Activated T-cell treated with anti-CD3 and anti-CD28 coated beads for 24 hours (primary cell): ENCODE data around the gene PDPN.

Source experiments
- DNase-seq: peaks from one replicate; pipeline ENCODE4 v3.0.0-alpha.2; 2020; ENCODE audit warnings: low read depth

PDPN gene

GRCh38 chr1:13617773-13618172 lies 34.1 kb downstream of the PDPN start:
- DNase-seq = no peak

GRCh38 chr1:13618483-13618882 lies 34.9 kb downstream of the PDPN start:
- no peak for DNase-seq

GRCh38 chr1:13619909-13620308 lies 36.3 kb downstream of the PDPN start:
- DNase-seq = no peak

- no peak for DNase-seq
Measured at GRCh38 chr1:13620825-13621224, 37.2 kb downstream of the PDPN start.

- no peak for DNase-seq
Measured at GRCh38 chr1:13622446-13622845, 38.8 kb downstream of the PDPN start.

- DNase-seq = no peak
Measured at GRCh38 chr1:13623021-13623637, 39.5 kb downstream of the PDPN start.

- no peak for DNase-seq
Measured at GRCh38 chr1:13624526-13624925, 40.9 kb downstream of the PDPN start.

- DNase-seq = no peak
Measured at GRCh38 chr1:13627127-13627526, 43.5 kb downstream of the PDPN start.

GRCh38 chr1:13628218-13628617 lies 44.6 kb downstream of the PDPN start:
- DNase-seq = no peak

- no peak for DNase-seq
Measured at GRCh38 chr1:13628711-13629110, 45.1 kb downstream of the PDPN start.

GRCh38 chr1:13642306-13643004 lies 58.8 kb downstream of the PDPN start:
- DNase-seq = no peak

GRCh38 chr1:13643017-13643416 lies 59.4 kb downstream of the PDPN start:
- DNase-seq = no peak

GRCh38 chr1:13646521-13646920 lies 62.9 kb downstream of the PDPN start:
- no peak for DNase-seq

- no peak for DNase-seq
Measured at GRCh38 chr1:13651279-13651678, 67.6 kb downstream of the PDPN start.

- no peak for DNase-seq
Measured at GRCh38 chr1:13652238-13652637, 68.6 kb downstream of the PDPN start.

GRCh38 chr1:13661539-13661938 lies 77.9 kb downstream of the PDPN start:
- DNase-seq = no peak

- no peak for DNase-seq
Measured at GRCh38 chr1:13662493-13662892, 78.9 kb downstream of the PDPN start.

- DNase-seq = no peak
Measured at GRCh38 chr1:13663969-13664368, 80.3 kb downstream of the PDPN start.

GRCh38 chr1:13664451-13664850 lies 80.8 kb downstream of the PDPN start:
- DNase-seq = no peak

GRCh38 chr1:13666317-13666716 lies 82.7 kb downstream of the PDPN start:
- DNase-seq = no peak
